IPS-18a (cell line): ENCODE results near the gene PREX1.

Source experiments
- H3K27ac ChIP-seq: one replicate; pipeline ENCODE4 v1.5.1; 2013; ENCODE audit warnings: low read length
- H3K27me3 ChIP-seq: one replicate; pipeline ENCODE4 v1.6.1; 2013; ENCODE audit warnings: mild to moderate bottlenecking, low read length; ENCODE audit not compliant: control insufficient read depth, insufficient read depth
- H3K36me3 ChIP-seq: one replicate; pipeline ENCODE4 v1.6.1; 2013; ENCODE audit warnings: low read depth, low read length; ENCODE audit not compliant: control insufficient read depth
- H3K4me1 ChIP-seq: one replicate; pipeline ENCODE4 v1.6.1; 2013; ENCODE audit warnings: low read depth, low read length; ENCODE audit not compliant: control insufficient read depth
- H3K4me3 ChIP-seq: one replicate; pipeline ENCODE4 v1.5.1; 2013; ENCODE audit warnings: low read length
- H3K9ac ChIP-seq: one replicate; pipeline ENCODE4 v1.6.1; 2013; ENCODE audit warnings: mild to moderate bottlenecking, low read length, moderate library complexity
- H3K9me3 ChIP-seq: one replicate; pipeline ENCODE4 v1.6.1; 2013; ENCODE audit warnings: low read depth, low read length; ENCODE audit not compliant: control insufficient read depth

PREX1 gene

DNA sequence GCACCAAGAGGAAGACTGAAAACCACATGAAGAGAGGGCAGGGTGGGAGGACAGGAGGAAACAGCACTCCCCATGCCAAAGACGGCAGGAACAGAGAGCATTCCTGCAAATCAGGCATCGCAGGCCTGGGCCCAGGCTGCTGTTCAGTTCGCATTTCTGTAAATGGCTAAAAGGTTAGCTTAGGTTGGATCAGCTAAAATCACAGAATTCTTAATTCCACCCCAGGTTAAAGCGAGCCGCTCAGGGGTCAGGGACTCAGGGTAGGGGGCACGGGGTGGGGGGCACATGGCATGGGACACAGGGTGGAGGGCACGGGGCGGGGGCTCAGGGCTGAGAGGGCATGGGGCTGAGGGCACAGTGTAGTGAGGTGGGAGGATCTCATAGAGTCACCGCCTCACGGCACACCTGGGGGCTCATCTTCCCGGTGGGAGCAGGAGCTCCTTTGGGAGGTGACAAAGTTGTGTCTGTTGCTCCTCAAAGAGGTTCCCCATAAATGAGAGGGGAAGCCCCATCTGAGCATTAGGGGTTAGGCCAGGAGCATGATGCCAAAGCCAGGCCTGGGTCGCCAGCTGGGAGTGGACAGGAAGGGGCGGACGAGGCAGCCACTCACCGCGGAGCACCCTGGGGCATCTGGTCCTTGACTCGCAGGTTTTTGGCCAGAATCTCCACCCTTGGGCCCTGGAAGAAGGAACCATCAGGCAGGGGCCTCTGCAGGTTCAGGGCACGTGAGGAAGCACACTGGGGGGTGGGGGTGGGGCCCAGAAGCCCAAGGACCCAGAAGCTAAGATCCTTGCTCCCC is 200.7 kb downstream of the PREX1 start:
- H3K4me3 ChIP-seq, result no peak overlapping the region
- no peaks in the 10 kb centered on the region for H3K27me3 ChIP-seq
- H3K9me3 ChIP-seq, result no peaks in the 10 kb centered on the region
- H3K9ac ChIP-seq, result no peak overlapping the region
- no peak overlapping the region for H3K27ac ChIP-seq
- H3K4me1 ChIP-seq, result no peaks in the 10 kb centered on the region
- H3K36me3 ChIP-seq, result peaks cover 3% of the 10 kb centered on the region

DNA sequence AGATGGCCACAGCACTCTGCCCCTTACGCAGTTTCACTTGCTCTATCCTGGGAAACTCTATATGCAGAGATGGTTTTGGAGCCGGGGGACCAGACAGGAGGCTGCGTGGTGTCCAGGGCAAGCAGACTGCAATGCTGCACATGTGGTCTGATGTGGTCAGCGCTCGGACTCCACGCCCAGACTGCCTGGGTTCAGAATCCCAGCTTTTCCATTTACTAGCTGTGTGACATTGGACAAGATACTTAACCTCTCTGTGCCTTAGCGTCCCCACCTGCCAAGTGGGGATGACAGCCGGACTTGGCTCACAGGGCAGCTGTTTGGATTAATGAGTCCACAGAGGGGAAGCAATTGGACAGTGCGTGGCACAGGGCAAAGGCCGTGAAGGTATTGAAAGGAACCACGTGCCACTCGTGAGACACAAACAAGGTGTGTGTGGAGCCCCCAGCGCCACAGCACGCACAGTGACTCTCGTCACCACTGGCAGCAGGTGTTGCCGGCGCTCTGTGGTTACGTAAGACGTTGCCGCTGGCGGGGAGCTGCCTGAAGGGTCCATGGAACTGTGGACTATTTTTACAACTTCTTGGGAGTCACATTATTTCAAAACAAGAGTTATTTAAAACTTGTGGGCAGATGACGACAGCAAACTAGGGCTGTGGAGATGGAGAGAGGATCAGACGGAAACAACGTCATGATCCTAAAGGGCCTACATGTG is 201.4 kb downstream of the PREX1 start:
- no peak overlapping the region for H3K4me3 ChIP-seq
- H3K27me3 ChIP-seq, result no peaks in the 10 kb centered on the region
- H3K4me1 ChIP-seq, result no peaks in the 10 kb centered on the region
- H3K36me3 ChIP-seq, result no peaks in the 10 kb centered on the region
- H3K9ac ChIP-seq, result no peak overlapping the region
- no peaks in the 10 kb centered on the region for H3K9me3 ChIP-seq
- H3K27ac ChIP-seq, result no peak overlapping the region

DNA sequence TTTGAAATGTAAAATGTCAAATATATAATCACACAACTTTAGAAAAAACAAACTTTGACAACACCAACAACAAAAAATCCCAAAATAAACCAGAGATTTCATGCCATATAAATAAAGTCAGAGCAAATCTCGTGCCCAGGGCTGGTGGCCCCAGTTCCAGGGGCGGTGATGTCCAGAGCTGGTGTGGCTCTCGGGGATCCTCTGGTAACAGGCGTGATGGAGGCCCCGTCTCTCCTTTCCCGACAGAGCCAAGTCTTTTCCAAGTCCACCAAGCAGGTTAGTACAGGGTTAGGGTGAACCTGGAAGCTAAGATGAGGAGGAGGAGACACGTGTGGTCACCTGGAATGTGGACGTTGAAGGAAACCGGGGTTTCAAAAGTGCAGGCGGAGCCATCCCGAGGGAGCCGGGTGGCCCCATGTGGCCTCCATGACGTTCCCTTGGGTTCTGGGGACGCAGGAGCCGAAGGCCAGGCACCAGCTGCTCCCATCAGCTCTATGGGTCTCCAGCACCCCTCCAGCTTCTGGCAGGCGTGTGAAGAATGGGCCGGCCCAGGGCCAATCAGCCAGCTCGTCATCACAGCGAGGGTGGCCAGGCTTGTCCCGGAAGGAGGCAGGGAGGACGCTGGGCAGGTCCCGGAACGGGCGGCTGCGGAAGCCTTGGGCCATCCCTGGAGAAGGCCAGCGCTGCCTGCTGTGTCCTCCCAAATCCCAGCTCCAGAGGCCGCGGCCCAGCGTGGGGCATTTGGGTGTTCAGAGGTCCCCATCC is 202.5 kb downstream of the PREX1 start:
- H3K36me3 ChIP-seq, result no peaks in the 10 kb centered on the region
- no peak overlapping the region for H3K27ac ChIP-seq
- no peak overlapping the region for H3K4me3 ChIP-seq
- no peak overlapping the region for H3K9ac ChIP-seq
- H3K27me3 ChIP-seq, result no peaks in the 10 kb centered on the region
- H3K9me3 ChIP-seq, result no peaks in the 10 kb centered on the region
- no peaks in the 10 kb centered on the region for H3K4me1 ChIP-seq

DNA sequence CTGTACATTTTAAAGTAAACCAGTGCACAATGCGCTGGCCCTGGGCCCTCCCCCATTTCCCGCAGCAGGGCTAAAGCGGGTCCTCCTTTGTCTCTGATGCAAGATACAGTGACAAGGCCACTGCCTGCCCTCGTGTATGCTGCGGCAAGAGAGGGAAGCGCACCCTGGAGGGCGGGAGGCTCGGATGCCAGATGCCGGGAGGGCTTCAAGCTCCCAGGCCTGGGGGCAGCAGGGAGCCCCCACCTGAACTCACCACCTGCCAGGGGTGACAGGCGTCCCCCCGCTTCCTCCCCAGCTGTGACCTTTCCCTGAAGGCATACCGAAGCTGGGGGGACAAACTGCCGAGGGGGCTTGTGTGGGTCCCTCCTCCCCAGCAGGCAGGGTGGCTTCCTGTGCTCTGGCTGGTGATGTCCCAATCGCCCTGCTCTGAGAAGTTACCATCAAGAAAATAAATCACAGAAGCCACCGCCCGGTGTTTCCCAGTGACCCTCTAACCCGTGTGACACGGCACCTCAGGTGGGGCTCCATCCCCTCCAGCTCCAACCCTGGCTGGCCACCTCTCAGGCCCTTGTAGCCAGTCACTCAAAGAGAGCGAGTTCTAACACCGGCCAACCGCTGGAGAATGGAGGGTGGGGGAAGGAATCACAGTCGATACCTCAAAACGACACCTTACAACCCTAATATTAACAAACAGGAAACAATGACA is 203.3 kb downstream of the PREX1 start:
- Histone ChIP-seq H3K4me3 (no peak overlapping the region), H3K36me3 (no peaks in the 10 kb centered on the region), H3K4me1 (no peaks in the 10 kb centered on the region), H3K27ac (no peak overlapping the region), H3K9ac (no peak overlapping the region), H3K27me3 (no peaks in the 10 kb centered on the region), H3K9me3 (no peaks in the 10 kb centered on the region)

DNA sequence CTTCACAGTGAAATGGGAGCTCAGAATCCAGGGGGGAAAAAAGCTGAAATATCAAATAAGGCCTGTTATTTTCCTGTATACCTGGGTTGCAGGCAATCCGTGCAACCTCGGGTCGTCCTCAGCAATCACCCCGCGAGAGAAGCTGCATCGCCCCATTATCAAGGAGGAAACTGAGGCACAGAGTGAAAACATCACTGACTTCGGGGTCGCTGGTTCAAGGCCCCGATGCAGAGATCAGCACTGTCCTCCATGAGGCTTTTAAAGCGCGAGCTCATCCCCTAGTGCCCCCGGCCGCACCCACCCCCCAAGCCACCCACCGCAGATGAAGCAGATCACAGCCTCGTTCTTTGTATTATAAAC is 203.9 kb downstream of the PREX1 start:
- no peaks in the 10 kb centered on the region for H3K36me3 ChIP-seq

DNA sequence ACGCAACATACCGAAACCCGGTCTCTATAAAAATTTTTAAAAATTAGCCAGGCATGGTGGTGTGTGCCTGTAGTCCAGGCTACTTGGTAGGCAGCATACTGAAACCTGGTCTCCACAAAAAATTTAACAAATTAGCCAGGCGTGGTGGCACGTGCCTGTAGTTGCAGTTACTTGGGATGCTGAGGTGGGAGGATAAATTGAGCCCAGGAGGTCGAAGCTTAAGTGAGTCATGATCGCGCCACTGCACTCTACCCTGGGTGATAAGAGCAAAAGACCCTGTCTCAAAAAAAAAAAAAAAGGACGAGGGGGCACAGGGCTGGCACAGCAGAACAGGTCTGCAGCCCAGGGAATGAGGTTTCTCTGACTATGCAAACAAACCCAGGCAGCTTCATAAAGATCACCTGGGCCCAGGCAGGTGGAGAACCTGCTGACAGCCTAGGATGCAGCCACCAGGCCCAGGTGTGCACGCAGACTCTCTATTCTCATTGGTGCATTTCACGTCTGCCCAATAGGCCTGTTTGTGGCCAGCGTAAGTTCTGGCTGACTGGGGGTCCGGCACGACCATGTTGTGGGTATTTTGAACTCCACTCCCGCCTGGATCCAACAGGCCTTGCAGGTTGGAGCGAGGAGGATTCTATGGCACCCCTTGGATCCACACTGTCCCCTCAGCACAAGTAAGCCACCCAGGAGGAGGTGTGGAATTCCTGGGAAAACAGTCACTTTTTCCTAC is 204.5 kb downstream of the PREX1 start:
- H3K9me3 ChIP-seq, result no peaks in the 10 kb centered on the region
- no peak overlapping the region for H3K9ac ChIP-seq
- no peak overlapping the region for H3K4me3 ChIP-seq
- no peaks in the 10 kb centered on the region for H3K4me1 ChIP-seq
- no peak overlapping the region for H3K27ac ChIP-seq
- no peaks in the 10 kb centered on the region for H3K36me3 ChIP-seq
- no peaks in the 10 kb centered on the region for H3K27me3 ChIP-seq

More for the DNA sequence above, 203.9 kb downstream of the PREX1 start:
- H3K27ac ChIP-seq, result no peak overlapping the region
- H3K4me3 ChIP-seq, result no peak overlapping the region
- H3K9me3 ChIP-seq, result no peaks in the 10 kb centered on the region
- H3K27me3 ChIP-seq, result no peaks in the 10 kb centered on the region
- no peak overlapping the region for H3K9ac ChIP-seq
- H3K4me1 ChIP-seq, result no peaks in the 10 kb centered on the region

DNA sequence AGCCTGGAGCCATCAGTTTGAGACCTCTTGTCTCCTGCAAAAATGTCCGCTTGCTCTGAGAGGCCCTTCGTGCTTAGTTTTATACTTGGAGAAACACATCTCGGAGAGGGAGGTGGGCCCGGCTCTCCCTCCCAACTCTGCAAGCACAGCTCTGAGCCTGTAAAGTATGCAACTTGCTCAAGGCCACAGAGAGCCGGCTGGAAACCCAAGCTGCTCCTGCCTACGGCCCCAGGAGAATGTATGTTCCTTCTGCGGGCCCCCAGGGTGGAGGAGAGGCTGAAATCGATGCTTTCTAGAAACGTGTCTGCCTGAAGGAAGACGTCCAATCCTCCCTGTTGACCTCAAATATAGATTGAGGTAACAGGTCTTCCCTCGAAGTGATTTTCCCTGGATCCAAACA is 205.4 kb downstream of the PREX1 start:
- Histone ChIP-seq H3K4me3 (no peak overlapping the region), H3K9me3 (no peaks in the 10 kb centered on the region), H3K27ac (no peak overlapping the region), H3K27me3 (no peaks in the 10 kb centered on the region), H3K4me1 (no peaks in the 10 kb centered on the region), H3K36me3 (no peaks in the 10 kb centered on the region), H3K9ac (no peak overlapping the region)

DNA sequence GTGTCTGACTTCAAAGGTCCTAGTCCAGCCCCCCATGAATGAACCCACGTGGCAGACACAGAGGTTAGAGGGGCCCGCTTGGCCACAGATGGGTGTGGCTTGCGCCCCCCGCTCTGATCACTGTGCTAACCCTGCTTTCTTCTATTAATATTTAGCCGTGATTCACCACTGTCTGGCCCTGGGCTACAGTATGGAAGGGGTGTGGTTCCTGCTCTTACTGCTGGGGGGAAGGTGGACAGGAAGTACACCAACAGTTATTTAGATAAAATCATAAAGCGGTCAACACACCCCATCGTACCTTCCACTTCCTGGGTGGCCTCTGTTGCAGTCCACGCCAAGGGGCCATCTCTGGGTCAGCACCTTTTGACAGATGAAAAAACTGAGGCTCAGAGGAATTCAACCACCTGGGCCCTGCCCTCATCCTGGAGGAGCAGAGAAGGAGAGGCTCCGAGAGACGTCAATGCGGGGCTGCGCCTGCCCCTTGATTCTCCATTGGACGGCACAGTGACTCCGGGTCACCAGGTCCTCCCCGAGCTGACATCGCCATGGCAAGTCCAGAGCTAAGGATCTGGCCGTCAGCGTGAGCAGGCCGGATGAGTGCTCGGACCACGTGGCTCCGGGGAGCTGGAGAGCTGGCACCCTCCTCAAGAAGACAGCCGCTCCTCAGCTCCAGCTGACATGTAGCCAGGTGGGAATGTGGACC is 206.3 kb downstream of the PREX1 start:
- no peaks in the 10 kb centered on the region for H3K4me1 ChIP-seq
- H3K27ac ChIP-seq, result no peak overlapping the region
- H3K36me3 ChIP-seq, result no peaks in the 10 kb centered on the region
- H3K4me3 ChIP-seq, result no peak overlapping the region
- no peaks in the 10 kb centered on the region for H3K27me3 ChIP-seq
- no peaks in the 10 kb centered on the region for H3K9me3 ChIP-seq
- no peak overlapping the region for H3K9ac ChIP-seq

DNA sequence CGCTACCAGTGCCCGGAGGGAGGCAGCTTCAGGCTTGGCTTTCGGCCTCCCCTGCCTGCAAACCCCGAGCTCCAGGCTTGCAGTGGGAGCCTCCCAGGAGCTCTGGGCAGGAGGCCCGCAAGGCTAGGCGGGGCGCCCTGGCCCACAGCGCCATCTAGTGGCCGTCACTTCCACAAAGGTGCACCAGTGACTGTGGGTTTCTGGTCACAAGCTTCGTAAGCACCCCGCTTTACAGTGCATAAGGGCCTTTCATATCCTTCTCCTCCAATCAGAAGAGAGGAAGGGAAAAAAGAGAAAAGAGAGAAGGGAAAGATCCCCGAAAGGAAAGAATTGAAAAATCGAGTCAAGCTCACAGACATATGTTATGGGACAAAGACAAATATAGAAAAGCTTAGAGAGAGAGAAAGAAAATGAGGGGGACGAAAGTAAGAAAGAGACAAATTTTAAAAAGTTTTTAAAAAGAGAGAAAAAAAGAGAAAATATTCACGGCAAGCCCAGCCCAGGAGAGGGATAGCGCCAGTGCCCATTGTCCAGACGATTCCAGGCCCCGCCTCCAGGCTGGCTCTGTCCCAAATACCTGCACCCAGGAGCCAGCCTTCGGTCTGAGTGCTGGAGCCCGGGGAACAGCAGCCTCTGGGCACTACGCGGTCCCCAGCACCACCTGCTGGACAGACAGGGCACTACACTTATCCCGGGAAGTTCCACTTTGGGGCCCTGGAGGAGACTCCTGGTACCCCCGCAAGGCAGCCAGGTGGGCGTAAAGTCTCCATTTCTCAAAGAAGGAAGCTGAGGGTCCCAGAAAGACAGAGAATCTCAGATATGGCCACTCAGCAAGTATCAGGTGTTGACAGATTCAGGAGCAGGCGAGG is 207.1 kb downstream of the PREX1 start:
- Histone ChIP-seq H3K4me3 (peak overlapping the region; percentile 74), H3K9me3 (no peaks in the 10 kb centered on the region), H3K27me3 (no peaks in the 10 kb centered on the region), H3K36me3 (no peaks in the 10 kb centered on the region), H3K4me1 (no peaks in the 10 kb centered on the region), H3K27ac (no peak overlapping the region), H3K9ac (peak overlapping the region; percentile 43)

DNA sequence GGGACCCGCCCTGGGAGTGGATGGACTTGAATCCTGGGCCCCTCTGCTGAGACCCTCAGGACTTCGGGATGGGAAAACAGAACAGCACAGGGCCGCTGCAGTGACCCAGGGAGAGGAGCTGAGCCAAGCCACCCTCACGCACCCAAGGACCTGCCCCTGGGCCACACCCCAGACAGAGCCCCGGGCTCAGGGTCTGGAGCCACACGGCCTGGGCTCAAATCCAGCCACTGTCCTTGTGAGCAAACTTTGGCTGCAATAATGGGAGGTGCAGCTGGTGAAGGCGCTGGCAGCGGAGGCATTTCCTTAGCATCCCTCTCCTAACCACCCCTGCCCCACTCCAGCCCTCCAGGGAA is 207.7 kb downstream of the PREX1 start:
- Histone ChIP-seq H3K27me3 (no peaks in the 10 kb centered on the region), H3K4me3 (no peak overlapping the region), H3K4me1 (no peaks in the 10 kb centered on the region), H3K9ac (peak overlapping the region; percentile 43), H3K27ac (no peak overlapping the region), H3K36me3 (no peaks in the 10 kb centered on the region), H3K9me3 (no peaks in the 10 kb centered on the region)
